ENCODE results near the gene CHFR. TPM values are rescaled to one million over a fixed set of nuclear protein-coding genes. Genes with fewer than 3 reads are reported as not detected.
"Not testable (repeated sequence)": the region's sequence is repeated elsewhere in the genome, so short reads cannot be mapped to it uniquely, and the experiment has no call there.

Gene CHFR
- total RNA-seq, 1 donor from 2014 or later, result 56.2 TPM

DNA sequence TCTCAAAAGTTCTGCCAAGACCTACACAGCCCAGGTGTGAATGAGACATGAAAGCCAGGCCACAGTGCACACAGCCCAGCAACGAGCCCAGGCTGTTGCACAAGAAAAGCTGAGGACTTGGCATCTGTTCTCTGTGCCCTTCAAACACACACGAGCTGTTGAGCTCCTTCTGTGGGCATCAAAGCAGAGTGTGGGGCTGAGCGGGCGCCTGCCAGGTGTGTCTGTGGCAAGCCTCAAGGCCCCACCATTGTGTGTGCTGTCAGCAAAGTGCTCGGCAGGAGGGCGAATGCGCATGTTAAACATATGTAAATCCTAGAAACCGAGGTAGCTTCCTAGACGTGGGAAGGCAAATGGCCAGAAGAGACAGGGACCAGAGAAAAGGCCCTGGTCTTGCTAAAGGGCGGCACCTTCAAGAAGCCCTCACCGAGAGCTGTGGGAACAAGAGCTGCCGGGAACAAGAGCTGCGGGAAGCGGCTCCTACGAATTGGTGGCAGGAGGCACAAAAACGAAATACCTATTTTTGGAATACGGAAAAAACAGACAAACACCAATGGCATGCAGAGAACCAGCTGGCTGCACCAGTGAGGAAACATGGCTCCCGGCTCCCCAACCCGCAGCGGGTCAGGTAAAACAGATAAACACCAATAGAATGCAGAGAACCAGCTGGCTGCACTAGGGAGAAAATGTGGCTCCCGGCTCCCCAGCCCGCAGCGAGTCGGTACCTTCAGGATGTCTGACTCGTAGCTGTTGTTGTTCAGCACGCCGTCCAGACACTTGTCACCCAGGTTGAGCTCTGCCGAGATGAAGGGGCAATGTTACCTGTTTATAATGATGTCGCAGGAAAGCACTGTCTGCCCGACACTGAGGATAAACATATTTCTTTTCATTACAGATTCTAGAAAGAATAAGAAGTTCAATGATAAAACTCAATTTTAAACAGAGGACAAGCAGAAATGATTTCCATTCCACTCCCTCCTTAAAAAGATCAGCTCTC lies 39.7 kb downstream of the CHFR start:
- Mint-ChIP-seq H3K27me3 (ENCODE audit: low read depth) (no peaks in the 10 kb centered on the region), H3K4me3 (ENCODE audit: unreplicated experiment) (no peak overlapping the region), H3K9me3 (ENCODE audit: low read depth) (no peaks in the 10 kb centered on the region), H3K36me3 (ENCODE audit: low read depth) (peaks cover 35% of the 10 kb centered on the region), H3K4me1 (ENCODE audit: low read depth) (no peaks in the 10 kb centered on the region), H3K27ac (ENCODE audit: unreplicated experiment) (no peak overlapping the region)
- no peak for DNase-seq (ENCODE audit: low spot score)
- TF ChIP-seq, protein P1, sequence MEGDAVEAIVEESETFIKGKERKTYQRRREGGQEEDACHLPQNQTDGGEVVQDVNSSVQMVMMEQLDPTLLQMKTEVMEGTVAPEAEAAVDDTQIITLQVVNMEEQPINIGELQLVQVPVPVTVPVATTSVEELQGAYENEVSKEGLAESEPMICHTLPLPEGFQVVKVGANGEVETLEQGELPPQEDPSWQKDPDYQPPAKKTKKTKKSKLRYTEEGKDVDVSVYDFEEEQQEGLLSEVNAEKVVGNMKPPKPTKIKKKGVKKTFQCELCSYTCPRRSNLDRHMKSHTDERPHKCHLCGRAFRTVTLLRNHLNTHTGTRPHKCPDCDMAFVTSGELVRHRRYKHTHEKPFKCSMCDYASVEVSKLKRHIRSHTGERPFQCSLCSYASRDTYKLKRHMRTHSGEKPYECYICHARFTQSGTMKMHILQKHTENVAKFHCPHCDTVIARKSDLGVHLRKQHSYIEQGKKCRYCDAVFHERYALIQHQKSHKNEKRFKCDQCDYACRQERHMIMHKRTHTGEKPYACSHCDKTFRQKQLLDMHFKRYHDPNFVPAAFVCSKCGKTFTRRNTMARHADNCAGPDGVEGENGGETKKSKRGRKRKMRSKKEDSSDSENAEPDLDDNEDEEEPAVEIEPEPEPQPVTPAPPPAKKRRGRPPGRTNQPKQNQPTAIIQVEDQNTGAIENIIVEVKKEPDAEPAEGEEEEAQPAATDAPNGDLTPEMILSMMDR (IDR thresholded peaks at IDR 0.05), result no peak

GRCh38 chr12:132844681-132845080 lies 42.7 kb downstream of the CHFR start:
- H3K4me3 Mint-ChIP-seq (ENCODE audit: unreplicated experiment); H3K9me3 Mint-ChIP-seq (ENCODE audit: low read depth); H3K4me1 Mint-ChIP-seq (ENCODE audit: low read depth); H3K27me3 Mint-ChIP-seq (ENCODE audit: low read depth); DNase-seq (ENCODE audit: low spot score); H3K27ac Mint-ChIP-seq (ENCODE audit: unreplicated experiment): not testable (repeated sequence)
- peaks cover 41% of the 10 kb centered on the region for H3K36me3 Mint-ChIP-seq (ENCODE audit: low read depth)

DNA sequence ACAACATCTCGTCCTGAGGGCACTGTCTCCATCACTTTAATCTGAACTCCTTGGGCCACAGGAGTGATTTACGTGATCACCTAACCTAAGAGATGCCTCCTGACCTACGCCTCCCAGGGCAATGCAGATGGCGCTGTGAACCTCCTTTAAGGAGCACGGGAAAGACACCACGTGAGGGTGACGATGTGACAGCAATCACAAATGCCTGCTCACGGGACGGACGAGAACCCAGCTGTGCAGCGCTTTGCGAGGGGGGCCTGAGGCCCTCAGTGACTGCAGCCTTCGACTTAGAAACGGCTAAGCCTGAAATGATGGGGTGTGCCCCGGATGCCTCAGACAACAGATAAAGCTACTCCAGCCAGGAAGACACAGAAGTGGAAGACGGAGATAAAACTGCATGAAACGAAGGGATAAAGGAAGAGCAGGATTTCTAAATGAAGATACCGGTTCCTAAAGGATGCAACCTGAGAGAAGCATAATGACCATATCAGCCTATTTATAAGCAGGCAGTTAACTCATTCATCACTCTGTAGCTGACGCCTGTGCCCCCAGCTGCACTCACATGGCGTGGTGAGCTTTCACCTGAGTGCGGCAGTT lies 44.9 kb downstream of the CHFR start:
- no peaks in the 10 kb centered on the region for H3K4me1 Mint-ChIP-seq (ENCODE audit: low read depth)

GRCh38 chr12:132841151-132841550 lies 46.3 kb downstream of the CHFR start:
- TF ChIP-seq, protein P1 (IDR thresholded peaks at IDR 0.05), result no peak
- Mint-ChIP-seq H3K4me3 (ENCODE audit: unreplicated experiment) (no peak overlapping the region), H3K9me3 (ENCODE audit: low read depth) (no peaks in the 10 kb centered on the region), H3K27ac (ENCODE audit: unreplicated experiment) (no peak overlapping the region), H3K27me3 (ENCODE audit: low read depth) (no peaks in the 10 kb centered on the region), H3K4me1 (ENCODE audit: low read depth) (no peaks in the 10 kb centered on the region), H3K36me3 (ENCODE audit: low read depth) (peaks cover 39% of the 10 kb centered on the region)
- no peak for DNase-seq (ENCODE audit: low spot score)

More for the DNA sequence above, 44.9 kb downstream of the CHFR start:
- Mint-ChIP-seq H3K27ac (ENCODE audit: unreplicated experiment) (no peak overlapping the region), H3K27me3 (ENCODE audit: low read depth) (no peaks in the 10 kb centered on the region), H3K9me3 (ENCODE audit: low read depth) (no peaks in the 10 kb centered on the region), H3K4me3 (ENCODE audit: unreplicated experiment) (no peak overlapping the region), H3K36me3 (ENCODE audit: low read depth) (peaks cover 40% of the 10 kb centered on the region)
- TF ChIP-seq, protein P1 (IDR thresholded peaks at IDR 0.05), result no peak
- no peak for DNase-seq (ENCODE audit: low spot score)

DNA sequence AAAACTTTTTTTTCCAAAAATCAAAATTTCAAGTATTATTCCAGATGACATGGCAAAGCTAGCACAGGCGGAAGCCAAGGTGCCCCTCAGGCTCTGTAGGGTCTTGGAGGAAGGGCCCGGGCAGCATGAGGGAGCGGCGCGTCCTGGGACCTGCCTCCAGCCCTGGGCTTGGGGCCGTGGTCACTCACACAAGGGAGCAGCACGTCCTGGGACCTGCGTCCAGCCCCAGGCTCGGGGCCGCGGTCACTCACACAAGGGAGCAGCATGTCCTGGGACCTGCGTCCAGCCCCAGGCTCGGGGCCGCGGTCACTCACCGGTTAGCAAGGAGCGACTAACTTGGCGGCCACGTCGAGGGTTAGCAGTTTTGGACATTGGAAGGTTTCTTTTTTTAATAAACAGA lies 46.9 kb downstream of the CHFR start:
- no peak overlapping the region for H3K4me3 Mint-ChIP-seq (ENCODE audit: unreplicated experiment)
- TF ChIP-seq, protein P1 (IDR thresholded peaks at IDR 0.05), result no peak
- no peaks in the 10 kb centered on the region for H3K4me1 Mint-ChIP-seq (ENCODE audit: low read depth)
- no peaks in the 10 kb centered on the region for H3K9me3 Mint-ChIP-seq (ENCODE audit: low read depth)
- H3K36me3 Mint-ChIP-seq (ENCODE audit: low read depth), result peaks cover 34% of the 10 kb centered on the region
- H3K27me3 Mint-ChIP-seq (ENCODE audit: low read depth), result no peaks in the 10 kb centered on the region
- no peak overlapping the region for H3K27ac Mint-ChIP-seq (ENCODE audit: unreplicated experiment)
- no peak for DNase-seq (ENCODE audit: low spot score)
